B cell (primary cell): Measurements from ENCODE around the gene RIPK1. TPM values are rescaled to one million over a fixed set of nuclear protein-coding genes. Genes with fewer than 3 reads are reported as not detected.

Experiments
- ATAC-seq: fragments of 200-7000 bp; cut with Tn5 transposase; one replicate; pipeline ENCODE4 v1.10.0; 2021; ENCODE audit warnings: low read depth, mild to moderate bottlenecking, moderate number of reproducible peaks, moderate library complexity
- CTCF ChIA-PET: fragments of 350-600 bp; sonication (Branson Sonifier 250); formaldehyde crosslinking; loops from one replicate; lab custom pipeline; 2021; ENCODE audit warnings: antibody characterized with exemption, inconsistent platforms; lab: Charles Lee
- POLR2A ChIA-PET: fragments of 350-600 bp; sonication (Branson Sonifier 250); formaldehyde crosslinking; loops from one replicate; lab custom pipeline; 2021; ENCODE audit warnings: antibody characterized with exemption; lab: Charles Lee
- DNase-seq: peaks from one replicate; pipeline ENCODE4 v3.0.0; 2013
- H2AFZ ChIP-seq: 2 replicates; pipeline ENCODE4 v1.6.1; 2012; ENCODE audit warnings: mild to moderate bottlenecking, low read depth, low read length; ENCODE audit not compliant: insufficient read depth, poor library complexity, severe bottlenecking
- H3K27ac ChIP-seq, 2 donors: 1 replicate in 1 of 2; 2 replicates in 1 of 2; pipeline ENCODE4 v1.5.1; 2012 to 2013; ENCODE audit warnings: low read length in 2 of 2, mild to moderate bottlenecking in 2 of 2, moderate library complexity in 1 of 2
- H3K27me3 ChIP-seq, 4 experiments: fragments of 200-600 bp in 1 of 4; sonication (generic) in 1 of 4; replicated peaks in 1 of 4; 1 replicate in 2 of 4; 2 replicates in 2 of 4; pipeline versions ENCODE4 v1.6.1 to v1.7.0; 2013 to 2016; ENCODE audit warnings: low read length in 3 of 4, mild to moderate bottlenecking in 2 of 4, mixed read lengths in 1 of 4, moderate library complexity in 1 of 4; ENCODE audit not compliant: insufficient read depth in 4 of 4, control insufficient read depth in 3 of 4; ENCODE audit errors: control extremely low read depth in 1 of 4
- H3K36me3 ChIP-seq, 2 experiments: replicated peaks in 1 of 2; 1 replicate in 1 of 2; 2 replicates in 1 of 2; pipeline versions ENCODE4 v1.6.1 to v1.7.1; 2013; ENCODE audit warnings: low read length in 1 of 2; ENCODE audit not compliant: insufficient read depth in 2 of 2, control insufficient read depth in 1 of 2; ENCODE audit errors: control extremely low read depth in 1 of 2, extremely low read depth in 1 of 2
- H3K4me1 ChIP-seq, 2 donors: fragments of 200-600 bp in 1 of 2; sonication (generic) in 1 of 2; 1 replicate in 1 of 2; 2 replicates in 1 of 2; pipeline versions ENCODE4 v1.5.1 to v1.6.1; 2013 to 2017; ENCODE audit warnings: low read length in 2 of 2; ENCODE audit not compliant: control insufficient read depth in 2 of 2, insufficient read depth in 2 of 2
- H3K4me2 ChIP-seq: replicated peaks from 2 replicates; pipeline ENCODE3; 2012; ENCODE audit warnings: mild to moderate bottlenecking, low read depth, low read length; ENCODE audit not compliant: poor library complexity, severe bottlenecking
- H3K4me3 ChIP-seq, 5 experiments: fragments of 200-600 bp in 1 of 5; sonication (generic) in 1 of 5; 1 replicate in 3 of 5; 2 replicates in 2 of 5; pipeline versions ENCODE4 v1.5.1 to v1.7.0; 2011 to 2016; ENCODE audit warnings: low read length in 4 of 5, mild to moderate bottlenecking in 4 of 5, low read depth in 2 of 5, control low read depth in 1 of 5, moderate library complexity in 1 of 5; ENCODE audit not compliant: insufficient read depth in 1 of 5; ENCODE audit errors: control extremely low read depth in 1 of 5, extremely low read depth in 1 of 5
- H3K79me2 ChIP-seq: fragments of 200-600 bp; sonication (generic); one replicate; pipeline ENCODE4 v1.6.0; 2016; ENCODE audit warnings: low read length; ENCODE audit not compliant: control insufficient read depth, insufficient read depth
- H3K9ac ChIP-seq: fragments of 200-600 bp; sonication (generic); 2 replicates; pipeline ENCODE4 v1.6.1; 2017; ENCODE audit warnings: mild to moderate bottlenecking, low read length, moderate library complexity
- H3K9me3 ChIP-seq, 3 donors: one replicate each; pipeline versions ENCODE4 v1.6.1 to v1.7.1; 2013; ENCODE audit warnings: low read length in 2 of 3; ENCODE audit not compliant: control insufficient read depth in 2 of 3, insufficient read depth in 1 of 3; ENCODE audit errors: control extremely low read depth in 1 of 3
- H4K20me1 ChIP-seq: 2 replicates; pipeline ENCODE4 v1.6.0; 2012; ENCODE audit warnings: mild to moderate bottlenecking, low read length; ENCODE audit not compliant: insufficient read depth, control insufficient read depth, poor library complexity, severe bottlenecking
- H3K27ac Mint-ChIP-seq: one replicate; pipeline ENCODE4 v1.8.0; 2021; ENCODE audit warnings: mixed read lengths
- H3K27me3 Mint-ChIP-seq: one replicate; pipeline ENCODE4 v1.8.0; 2021; ENCODE audit warnings: mixed read lengths
- H3K4me1 Mint-ChIP-seq: one replicate; pipeline ENCODE4 v1.8.0; 2021; ENCODE audit warnings: mixed read lengths
- H3K4me3 Mint-ChIP-seq: one replicate; pipeline ENCODE4 v1.8.0; 2021; ENCODE audit warnings: mixed read lengths
- H3K9me3 Mint-ChIP-seq: one replicate; pipeline ENCODE4 v1.8.0; 2022; ENCODE audit warnings: mixed read lengths; ENCODE audit not compliant: insufficient read depth
- CTCF ChIP-seq: fragments of 200-600 bp; IDR thresholded peaks from one replicate; pipeline ENCODE4 v1.8.0; 2022; ENCODE audit warnings: antibody characterized with exemption, mild to moderate bottlenecking
- EZH2 ChIP-seq: IDR thresholded peaks from 2 replicates; pipeline ENCODE4 v1.6.1; 2012; ENCODE audit warnings: borderline replicate concordance, low read depth, mild to moderate bottlenecking, moderate library complexity, low read length; ENCODE audit not compliant: insufficient read depth, poor library complexity, severe bottlenecking
- WGBS: methylation state at CpG from one replicate; pipeline ENCODE4 v1.1.5; 2013; ENCODE audit warnings: missing lambda C conversion rate; ENCODE audit not compliant: insufficient coverage; 5-methylcytosine and 5-hydroxymethylcytosine counted together
- intact Hi-C: fragments of 100-400 bp; cut with micrococcal nuclease; formaldehyde crosslinking; loops from one replicate; pipeline ENCODE4 v1.10.0; 2022
- polyA plus RNA-seq: library from polyadenylated mRNA; depleted of rRNA; stranded (reverse); fragments of >200 nt; gene quantifications from 2 replicates; pipeline ENCODE4 v1.2.3, GENCODE V29; 2012
- total RNA-seq, 2 donors: library from RNA; stranded (reverse); fragments of 120-200 nt in 1 of 2; gene quantifications; 1 replicate in 1 of 2; 2 replicates in 1 of 2; pipeline versions ENCODE4 v1.2.3 to v1.2.4, GENCODE V29; 2013 to 2022

The RIPK1 gene
- total and polyA plus RNA-seq, 2 donors (not counting 1 experiment from before 2014, with no cell fraction given), result 7.3 to 26.2 TPM

- Histone ChIP-seq H3K9me3 (no peaks in the 10 kb centered on the region), H3K4me2 (peak overlapping the region; percentile 86), H3K4me3 (peak overlapping the region; percentile 45 to 88 (median 63)), H3K27ac (peak overlapping the region; percentile 38 to 50), H2AFZ (peak overlapping the region; percentile 55), H3K79me2 (no peaks in the 10 kb centered on the region), H3K27me3 (peaks cover 0 to 4% (median 0%) of the 10 kb centered on the region in 4 experiments), H3K4me1 (peaks cover 59 to 63% of the 10 kb centered on the region in 2 donors), H4K20me1 (no peaks in the 10 kb centered on the region), H3K9ac (peak overlapping the region; percentile 64), H3K36me3 (no peaks in the 10 kb centered on the region)
- peak overlapping the region; percentile 91 for H3K4me3 Mint-ChIP-seq
- TF ChIP-seq EZH2 (no peak), CTCF (no peak)
- intact Hi-C loops, result loop anchor here (1.0 kb wide), 2 partner anchors 25 to 94 kb away; partner anchors contain the start of genes BPHL and NQO2
- WGBS, result 12% methylated on average over 28 of the region's 32 CpGs
- peak; percentile 79 for ATAC-seq
- CTCF ChIA-PET, result interaction anchor here (0.6 to 6.4 kb wide), 8 partner anchors 16 to 445 kb away, joined by 3 to 63 read pairs (median 5); partner anchors contain the start of gene NQO2
- H3K27ac Mint-ChIP-seq, result peak overlapping the region; percentile 74
- peaks cover 5% of the 10 kb centered on the region for H3K27me3 Mint-ChIP-seq
- POLR2A ChIA-PET, result interaction anchor here (0.7 to 3.2 kb wide), 6 partner anchors 14 to 259 kb away, joined by 3 to 8 read pairs (median 4); partner anchors contain the start of genes RIPK1 and WRNIP1
- H3K4me1 Mint-ChIP-seq, result peaks cover 50% of the 10 kb centered on the region
- no peaks in the 10 kb centered on the region for H3K9me3 Mint-ChIP-seq
- peak; percentile 82 for DNase-seq
Observed at GRCh38 chr6:3023663-3024483, 44.4 kb upstream of the RIPK1 start.
